Nucleus accumbens (tissue), 56 donors: Measurements from ENCODE around the gene NQO2.

Experiments used
- DNase-seq, 56 donors: peaks; one replicate each; lab custom pipeline; 2025; lab: John Stamatoyannopoulos, UW

Gene NQO2

GRCh38 chr6:3063733-3064700, 64.3 kb downstream of the NQO2 start:
- DNase-seq: peak; percentile 35 to 96 (median 85)

GRCh38 chr6:3068329-3069214, 68.9 kb downstream of the NQO2 start, which contains the start of gene RIPK1:
TSS of gene RIPK1 (plus strand) at chr6:3068494. CDS start at chr6:3076824, 8,330 bp downstream.
- peak in 55 of 56 donors; percentile 34 to 95 (median 87) for DNase-seq
